WTC11 (cell line): Measurements from ENCODE around the gene ATP11A.

Experiments
- CTCF ChIP-seq: fragments of 200-600 bp; IDR thresholded peaks from 2 replicates; pipeline ENCODE4 v1.8.0; 2022; ENCODE audit warnings: antibody characterized with exemption
- FOXP4 ChIP-seq: sonication (generic); formaldehyde crosslinking; IDR thresholded peaks from 2 replicates; pipeline ENCODE4 v1.8.0; 2022; ENCODE audit warnings: mild to moderate bottlenecking, missing genetic modification reagents
- GTF2I ChIP-seq: fragments of 250-450 bp; sonication (Bioruptor Pico); conservative IDR thresholded peaks from 2 replicates; pipeline ENCODE4 v1.4.0; 2021; ENCODE audit warnings: mild to moderate bottlenecking
- JUN ChIP-seq: sonication (generic); formaldehyde crosslinking; IDR thresholded peaks from 2 replicates; pipeline ENCODE4 v1.8.0; 2023; ENCODE audit warnings: mild to moderate bottlenecking, missing genetic modification reagents
- NFE2L1 ChIP-seq: sonication (generic); formaldehyde crosslinking; IDR thresholded peaks from 2 replicates; pipeline ENCODE4 v1.8.1; 2023; ENCODE audit warnings: missing genetic modification reagents
- ZBTB43 ChIP-seq: sonication (generic); formaldehyde crosslinking; IDR thresholded peaks from 2 replicates; pipeline ENCODE4 v1.8.1; 2023; ENCODE audit warnings: mild to moderate bottlenecking, missing genetic modification reagents

GRCh38 chr13:112759827-112760226, 70.0 kb downstream of the ATP11A start:
- TF ChIP-seq CTCF (no peak), ZBTB43 (CRISPR knock-in tag) (no peak), NFE2L1 (CRISPR knock-in tag) (no peak), GTF2I (CRISPR knock-in tag) (no peak), FOXP4 (CRISPR knock-in tag) (no peak), JUN (CRISPR knock-in tag) (no peak)
